HepG2 (cell line): ENCODE data around the gene MRPL38.

Source experiments
- CHD4 ChIP-seq: fragments of 200-600 bp; sonication (generic); IDR thresholded peaks from 2 replicates; pipeline ENCODE4 v1.7.0; 2017; ENCODE audit warnings: mild to moderate bottlenecking, low read length, borderline replicate concordance
- ELF4 ChIP-seq: sonication (generic); formaldehyde crosslinking; IDR thresholded peaks from 2 replicates; pipeline ENCODE4 v1.5.0; 2020; ENCODE audit warnings: missing genetic modification reagents, mild to moderate bottlenecking, moderate library complexity, borderline replicate concordance
- HDAC1 ChIP-seq: sonication (generic); formaldehyde crosslinking; IDR thresholded peaks from 2 replicates; pipeline ENCODE4 v1.5.1; 2020; ENCODE audit warnings: mild to moderate bottlenecking, missing genetic modification reagents
- PRMT3 ChIP-seq: sonication (generic); formaldehyde crosslinking; IDR thresholded peaks from 2 replicates; pipeline ENCODE4 v1.8.1; 2022; ENCODE audit warnings: low read depth, mild to moderate bottlenecking, moderate library complexity, missing genetic modification reagents, borderline replicate concordance

DNA sequence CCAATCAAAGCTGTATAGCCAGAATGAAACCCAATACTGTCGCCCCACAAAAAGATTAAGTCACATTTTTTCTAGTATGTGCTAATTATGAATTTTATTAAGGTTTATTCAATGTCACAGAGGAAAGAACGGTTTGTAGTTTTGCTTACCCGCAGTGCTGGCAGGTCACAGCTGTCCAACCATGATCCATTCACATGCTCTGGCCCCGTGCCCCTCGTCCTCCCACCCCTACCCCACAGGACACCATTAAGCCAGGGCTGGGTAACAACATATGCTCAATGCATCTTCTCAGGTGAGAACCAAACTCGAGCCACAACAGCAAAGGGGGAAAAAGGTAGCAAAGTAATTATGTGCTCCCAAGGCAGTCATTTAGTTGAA, 36.7 kb upstream of the MRPL38 start:
- TF ChIP-seq PRMT3 (CRISPR knock-in tag) (no peak), HDAC1 (no peak), ELF4 (CRISPR knock-in tag) (no peak), CHD4 (no peak)
